ENCODE measurements around the gene SGK1.
"Not testable (repeated sequence)": the region's sequence is repeated elsewhere in the genome, so short reads cannot be mapped to it uniquely, and the experiment has no call there.

SGK1 gene

GRCh38 chr6:134299236-134299635, 18.7 kb downstream of the SGK1 start:
- no peak for DNase-seq

GRCh38 chr6:134296762-134297161, 21.1 kb downstream of the SGK1 start:
- no peak for DNase-seq

GRCh38 chr6:134295953-134296553, 21.9 kb downstream of the SGK1 start:
- no peak for DNase-seq

- no peak for DNase-seq
Measured at GRCh38 chr6:134293659-134294161, 24.2 kb downstream of the SGK1 start.

GRCh38 chr6:134291156-134291555, 26.8 kb downstream of the SGK1 start:
- no peak for DNase-seq

- DNase-seq: no peak
Measured at GRCh38 chr6:134289204-134289575, 28.7 kb downstream of the SGK1 start.

- no peak for DNase-seq
Measured at GRCh38 chr6:134288538-134289203, 29.2 kb downstream of the SGK1 start.

- no peak for DNase-seq
Measured at GRCh38 chr6:134287859-134288537, 29.9 kb downstream of the SGK1 start.

- no peak for DNase-seq
Measured at GRCh38 chr6:134282816-134283215, 35.1 kb downstream of the SGK1 start.

- DNase-seq: no peak
Measured at GRCh38 chr6:134281388-134281787, 36.5 kb downstream of the SGK1 start.

GRCh38 chr6:134278000-134278399, 39.9 kb downstream of the SGK1 start:
- no peak for DNase-seq

GRCh38 chr6:134276891-134277377, 41.0 kb downstream of the SGK1 start:
- not testable (repeated sequence) for DNase-seq

- DNase-seq: no peak
Measured at GRCh38 chr6:134272374-134272773, 45.5 kb downstream of the SGK1 start.

GRCh38 chr6:134267917-134268361, 50.0 kb downstream of the SGK1 start:
- peak; percentile 60 for DNase-seq

- DNase-seq: no peak
Measured at GRCh38 chr6:134266776-134267175, 51.1 kb downstream of the SGK1 start.

- DNase-seq: no peak
Measured at GRCh38 chr6:134261766-134262165, 56.1 kb downstream of the SGK1 start.

- DNase-seq: no peak
Measured at GRCh38 chr6:134258849-134259306, 59.0 kb downstream of the SGK1 start.

GRCh38 chr6:134257516-134257915, 60.4 kb downstream of the SGK1 start:
- no peak for DNase-seq

- DNase-seq: no peak
Measured at GRCh38 chr6:134256862-134257261, 61.0 kb downstream of the SGK1 start.

GRCh38 chr6:134255280-134255679, 62.6 kb downstream of the SGK1 start:
- not testable (repeated sequence) for DNase-seq

- DNase-seq: no peak
Measured at GRCh38 chr6:134254118-134254517, 63.8 kb downstream of the SGK1 start.

- DNase-seq: no peak
Measured at GRCh38 chr6:134253681-134254080, 64.2 kb downstream of the SGK1 start.

GRCh38 chr6:134251320-134251719, 66.6 kb downstream of the SGK1 start:
- no peak for DNase-seq

- DNase-seq: no peak
Measured at GRCh38 chr6:134250776-134251175, 67.1 kb downstream of the SGK1 start.
